ENCODE measurements around the gene GRIN2B.

- no peak for TF ChIP-seq CTCF (tag by site-specific recombination; IDR thresholded peaks at IDR 0.05)
- no peak for TF ChIP-seq ZNF146 (tag by site-specific recombination; IDR thresholded peaks at IDR 0.05)
- no peak for TF ChIP-seq KLF17 (tag by site-specific recombination; IDR thresholded peaks at IDR 0.05)
- no peak for TF ChIP-seq TCF7L2 (IDR thresholded peaks at IDR 0.05; ENCODE audit: borderline replicate concordance, low read depth, low read length)
- no peak for TF ChIP-seq ZBTB8A (tag by site-specific recombination; IDR thresholded peaks at IDR 0.05)
These were observed 34.0 kb downstream of the GRIN2B start for GRCh38 chr12:13947276-13947946.
